Mesenteric fat pad (tissue), 1 donor: ENCODE data around the gene TRIM63. TPM values are rescaled to one million over a fixed set of nuclear protein-coding genes. Genes with fewer than 3 reads are reported as not detected.
A peak's percentile ranks its signal among the peaks of the same experiment; 100 is the strongest.
"Not testable (repeated sequence)": the region's sequence is repeated elsewhere in the genome, so short reads cannot be mapped to it uniquely, and the experiment has no call there.

Source experiments
- DNase-seq: peaks from one replicate; pipeline ENCODE4 v3.0.0-alpha.2; 2020; ENCODE audit warnings: low spot score
- long read RNA-seq: library from polyadenylated mRNA; unstranded; transcript quantifications from one replicate; pipeline ENCODE4 v2.0.0, GENCODE V29; 2020
- total RNA-seq: library from RNA; stranded (reverse); fragmentation: NEBNext Ultra II Directional; extraction: Animal tissue kit (Norgen Biotek cat#: 25700); gene quantifications from one replicate; pipeline ENCODE4 v1.2.1, GENCODE V29; 2021
- donor health status: DM: yes; HTN: yes; CAD: no.

TRIM63 gene
- total RNA-seq = 0.26 TPM
- long read RNA-seq = 0 reads

GRCh38 chr1:26067432-26067911 is at the start of gene TRIM63:
Gene TRIM63 (minus strand): TSS chr1:26067630. CDS start chr1:26067494, 136 bp downstream.
- DNase-seq = no peak

- DNase-seq = no peak
These were observed 46.9 kb upstream of the TRIM63 start for GRCh38 chr1:26114165-26114927.

- DNase-seq = no peak
These were observed 45.0 kb upstream of the TRIM63 start for GRCh38 chr1:26112407-26112775.

GRCh38 chr1:26111530-26112406 is 44.3 kb upstream of the TRIM63 start, which contains the start of gene PDIK1L:
Gene PDIK1L (plus strand): TSS chr1:26111824. CDS start chr1:26114309, 2,485 bp downstream.
- peak; percentile 99 for DNase-seq

GRCh38 chr1:26110731-26111529 is 43.5 kb upstream of the TRIM63 start:
- DNase-seq = peak; percentile 91

GRCh38 chr1:26109229-26110164 is 42.1 kb upstream of the TRIM63 start:
- DNase-seq = no peak

- DNase-seq = not testable (repeated sequence)
These were observed 37.8 kb upstream of the TRIM63 start for GRCh38 chr1:26105226-26105548.

GRCh38 chr1:26102526-26102925 is 35.1 kb upstream of the TRIM63 start:
- no peak for DNase-seq

GRCh38 chr1:26102119-26102518 is 34.7 kb upstream of the TRIM63 start:
- DNase-seq = peak; percentile 41

GRCh38 chr1:26100204-26100603 is 32.8 kb upstream of the TRIM63 start:
- peak; percentile 43 for DNase-seq

GRCh38 chr1:26099780-26100179 is 32.4 kb upstream of the TRIM63 start:
- DNase-seq = no peak

GRCh38 chr1:26098602-26099001 is 31.2 kb upstream of the TRIM63 start:
- peak; percentile 20 for DNase-seq

- DNase-seq = no peak
These were observed 30.3 kb upstream of the TRIM63 start for GRCh38 chr1:26097696-26098095.

- DNase-seq = no peak
These were observed 29.0 kb upstream of the TRIM63 start for GRCh38 chr1:26096471-26096870.

- peak; percentile 33 for DNase-seq
These were observed 27.4 kb upstream of the TRIM63 start for GRCh38 chr1:26094677-26095383.

- DNase-seq = no peak
These were observed 26.7 kb upstream of the TRIM63 start for GRCh38 chr1:26094076-26094669.

- DNase-seq = not testable (repeated sequence)
These were observed 26.1 kb upstream of the TRIM63 start for GRCh38 chr1:26093569-26093968.

- no peak for DNase-seq
These were observed 25.0 kb upstream of the TRIM63 start for GRCh38 chr1:26092422-26092821.

GRCh38 chr1:26090893-26091292 is 23.5 kb upstream of the TRIM63 start:
- no peak for DNase-seq
